Colonic mucosa (tissue), 4 donors: ENCODE measurements around the gene VWA8. TPM values are rescaled to one million over a fixed set of nuclear protein-coding genes. Genes with fewer than 3 reads are reported as not detected.
"Not testable (repeated sequence)": the region's sequence is repeated elsewhere in the genome, so short reads cannot be mapped to it uniquely, and the experiment has no call there.

Source experiments
- DNase-seq: peaks from one replicate; pipeline ENCODE4 v3.0.0-alpha.2; 2020
- H3K27ac ChIP-seq: fragments of 200-600 bp; one replicate; pipeline ENCODE4 v1.8.0; 2021
- H3K27me3 ChIP-seq: fragments of 200-600 bp; one replicate; pipeline ENCODE4 v1.8.0; 2021
- H3K36me3 ChIP-seq: fragments of 200-600 bp; one replicate; pipeline ENCODE4 v1.8.0; 2021
- H3K4me1 ChIP-seq: fragments of 200-600 bp; one replicate; pipeline ENCODE4 v1.8.0; 2021; ENCODE audit warnings: mild to moderate bottlenecking
- H3K4me3 ChIP-seq: fragments of 200-600 bp; one replicate; pipeline ENCODE4 v1.8.0; 2021
- H3K9ac ChIP-seq, 2 donors: one replicate each; pipeline ENCODE4 v1.7.0; 2013; ENCODE audit warnings: control low read depth in 2 of 2, low read depth in 2 of 2, low read length in 2 of 2
- H3K9me3 ChIP-seq: fragments of 200-600 bp; one replicate; pipeline ENCODE4 v1.8.0; 2021
- intact Hi-C: fragments of 100-400 bp; cut with DNase I; formaldehyde crosslinking; loops from one replicate; pipeline ENCODE4 v1.14.1; 2022
- total RNA-seq, 2 donors: library from RNA; stranded (reverse); fragmentation: NEBNext Ultra II Directional in 1 of 2; extraction: Animal tissue kit (Norgen Biotek cat#: 25700) in 1 of 2; gene quantifications; one replicate each; pipeline ENCODE4 v1.2.1, GENCODE V29; 2021
- TF ChIP-seq, protein P1 (sequence below): fragments of 200-600 bp; IDR thresholded peaks from one replicate; pipeline ENCODE4 v1.8.0; 2022; ENCODE audit warnings: antibody characterized with exemption, mild to moderate bottlenecking
- donor health status: healthy.
- donor health status: DM: no; HTN: no; CAD: no.
- donor health status: DM: no; HTN: no; CAD: no.

Gene VWA8
- total RNA-seq, 2 donors from 2014 or later = 23.8 to 31.8 TPM

DNA sequence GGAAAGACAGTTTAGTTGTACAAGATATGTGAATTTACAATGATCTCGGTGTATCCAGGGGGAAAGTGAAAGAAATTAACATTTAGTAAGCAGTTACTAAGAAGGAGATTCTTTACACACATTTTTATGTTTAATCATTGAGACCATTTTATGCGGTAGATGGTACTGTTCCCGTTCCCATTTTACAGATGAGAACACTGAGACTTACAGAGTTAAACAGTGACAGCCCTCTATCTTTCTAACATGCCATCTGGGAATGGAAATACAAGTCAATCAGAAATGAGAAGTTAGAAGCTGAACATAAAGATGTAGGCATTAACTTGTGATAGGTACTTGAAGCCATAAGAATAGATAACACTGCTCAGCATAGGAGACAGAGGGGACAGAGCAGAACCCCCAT, 144.9 kb downstream of the VWA8 start:
- intact Hi-C loops = no loop called here
- no peak for DNase-seq
- Histone ChIP-seq H3K36me3 (no peaks in the 10 kb centered on the region), H3K27me3 (no peaks in the 10 kb centered on the region), H3K27ac (no peak overlapping the region), H3K9me3 (no peaks in the 10 kb centered on the region), H3K4me1 (no peaks in the 10 kb centered on the region), H3K4me3 (no peak overlapping the region), H3K9ac (no peak overlapping the region)
- TF ChIP-seq, protein P1, sequence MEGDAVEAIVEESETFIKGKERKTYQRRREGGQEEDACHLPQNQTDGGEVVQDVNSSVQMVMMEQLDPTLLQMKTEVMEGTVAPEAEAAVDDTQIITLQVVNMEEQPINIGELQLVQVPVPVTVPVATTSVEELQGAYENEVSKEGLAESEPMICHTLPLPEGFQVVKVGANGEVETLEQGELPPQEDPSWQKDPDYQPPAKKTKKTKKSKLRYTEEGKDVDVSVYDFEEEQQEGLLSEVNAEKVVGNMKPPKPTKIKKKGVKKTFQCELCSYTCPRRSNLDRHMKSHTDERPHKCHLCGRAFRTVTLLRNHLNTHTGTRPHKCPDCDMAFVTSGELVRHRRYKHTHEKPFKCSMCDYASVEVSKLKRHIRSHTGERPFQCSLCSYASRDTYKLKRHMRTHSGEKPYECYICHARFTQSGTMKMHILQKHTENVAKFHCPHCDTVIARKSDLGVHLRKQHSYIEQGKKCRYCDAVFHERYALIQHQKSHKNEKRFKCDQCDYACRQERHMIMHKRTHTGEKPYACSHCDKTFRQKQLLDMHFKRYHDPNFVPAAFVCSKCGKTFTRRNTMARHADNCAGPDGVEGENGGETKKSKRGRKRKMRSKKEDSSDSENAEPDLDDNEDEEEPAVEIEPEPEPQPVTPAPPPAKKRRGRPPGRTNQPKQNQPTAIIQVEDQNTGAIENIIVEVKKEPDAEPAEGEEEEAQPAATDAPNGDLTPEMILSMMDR = no peak

- Histone ChIP-seq H3K9me3 (no peaks in the 10 kb centered on the region), H3K27ac (no peak overlapping the region), H3K27me3 (no peaks in the 10 kb centered on the region), H3K36me3 (no peaks in the 10 kb centered on the region), H3K4me3 (no peak overlapping the region), H3K4me1 (no peaks in the 10 kb centered on the region), H3K9ac (no peak overlapping the region)
- DNase-seq = no peak
- TF ChIP-seq, protein P1 = no peak
- intact Hi-C loops = no loop called here
These were observed 147.5 kb downstream of the VWA8 start for GRCh38 chr13:41813426-41813825.

DNA sequence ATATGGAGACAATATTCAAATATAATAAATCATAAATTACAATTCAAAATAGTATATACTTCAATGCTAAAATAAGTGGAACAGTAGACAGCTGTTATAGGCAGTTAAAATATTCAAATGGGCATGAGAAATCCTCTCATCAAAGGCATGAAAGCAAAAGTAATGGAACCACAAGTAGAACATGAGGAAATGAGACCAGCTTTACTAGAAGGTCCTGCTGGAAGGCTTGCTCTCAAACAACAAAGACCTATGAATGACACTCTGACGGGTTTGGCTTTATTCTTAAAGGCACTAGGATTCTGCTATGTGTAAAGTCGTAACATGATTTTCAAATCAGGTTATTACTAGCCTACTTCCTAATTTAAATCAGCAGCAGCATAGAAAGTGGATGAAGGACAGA, 148.1 kb downstream of the VWA8 start:
- Histone ChIP-seq H3K9ac (no peak overlapping the region), H3K4me1 (no peaks in the 10 kb centered on the region), H3K36me3 (no peaks in the 10 kb centered on the region), H3K4me3 (no peak overlapping the region), H3K27ac (no peak overlapping the region), H3K27me3 (no peaks in the 10 kb centered on the region), H3K9me3 (no peaks in the 10 kb centered on the region)
- TF ChIP-seq, protein P1 = no peak
- DNase-seq = no peak
- intact Hi-C loops = no loop called here

DNA sequence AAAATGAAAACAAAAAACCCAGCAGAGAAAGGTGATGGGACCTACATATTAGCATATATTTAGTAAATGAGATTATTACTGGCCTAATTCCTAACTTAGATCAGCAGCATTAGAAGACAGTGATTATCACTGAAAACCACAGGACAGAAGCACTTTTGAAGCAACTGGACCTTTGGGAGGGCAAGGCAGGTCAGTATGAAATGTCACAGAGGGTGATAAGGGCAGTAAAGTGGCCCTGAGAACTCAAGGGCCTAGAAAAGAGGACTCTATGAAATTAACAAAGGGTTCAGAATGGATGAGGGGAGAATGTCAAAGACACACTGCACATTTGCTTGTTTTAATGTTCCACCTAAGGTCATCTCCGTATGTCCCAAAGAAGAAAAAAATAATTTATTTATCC, 148.7 kb downstream of the VWA8 start:
- Histone ChIP-seq H3K27me3 (no peaks in the 10 kb centered on the region), H3K9ac (no peak overlapping the region), H3K27ac (no peak overlapping the region), H3K36me3 (no peaks in the 10 kb centered on the region), H3K4me3 (no peak overlapping the region), H3K9me3 (no peaks in the 10 kb centered on the region), H3K4me1 (no peaks in the 10 kb centered on the region)
- no peak for DNase-seq
- intact Hi-C loops = no loop called here
- TF ChIP-seq, protein P1 = no peak

GRCh38 chr13:41811588-41812021, 149.3 kb downstream of the VWA8 start:
- H3K4me3 ChIP-seq = no peak overlapping the region
- H3K9ac ChIP-seq = no peak overlapping the region
- intact Hi-C loops = no loop called here
- TF ChIP-seq, protein P1 = no peak
- no peaks in the 10 kb centered on the region for H3K36me3 ChIP-seq
- no peak overlapping the region for H3K27ac ChIP-seq
- H3K27me3 ChIP-seq = no peaks in the 10 kb centered on the region
- no peak for DNase-seq
- H3K9me3 ChIP-seq = no peaks in the 10 kb centered on the region
- H3K4me1 ChIP-seq = no peaks in the 10 kb centered on the region

- Histone ChIP-seq H3K4me3 (no peak overlapping the region), H3K27ac (no peak overlapping the region), H3K36me3 (no peaks in the 10 kb centered on the region), H3K4me1 (no peaks in the 10 kb centered on the region), H3K27me3 (no peaks in the 10 kb centered on the region), H3K9me3 (no peaks in the 10 kb centered on the region), H3K9ac (no peak overlapping the region)
- no peak for DNase-seq
- intact Hi-C loops = no loop called here
- TF ChIP-seq, protein P1 = no peak
These were observed 150.9 kb downstream of the VWA8 start for GRCh38 chr13:41809962-41810361.

DNA sequence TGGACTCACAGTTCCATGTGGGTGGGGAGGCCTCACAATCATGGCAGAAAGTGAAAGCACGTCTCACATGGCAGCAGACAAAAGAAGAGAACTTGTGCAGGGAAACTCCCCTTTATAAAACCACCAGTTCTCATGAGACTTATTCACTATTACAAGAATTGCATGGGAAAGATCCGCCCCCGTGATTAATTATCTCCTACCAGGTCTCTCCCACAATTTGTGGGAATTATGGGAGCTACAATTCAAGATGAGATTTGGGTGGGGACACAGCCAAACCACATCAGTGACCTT, 157.5 kb downstream of the VWA8 start:
- intact Hi-C loops, H3K9me3 ChIP-seq, H3K36me3 ChIP-seq, H3K4me1 ChIP-seq, H3K27me3 ChIP-seq, DNase-seq, H3K27ac ChIP-seq, H3K9ac ChIP-seq, H3K4me3 ChIP-seq: not testable (repeated sequence)
